RKO (cell line): ENCODE measurements around the gene CAP1.

Experiments used
- DNase-seq: peaks from one replicate; pipeline ENCODE4 v3.0.0-alpha.2; 2016; ENCODE audit warnings: low spot score

The CAP1 gene

DNA sequence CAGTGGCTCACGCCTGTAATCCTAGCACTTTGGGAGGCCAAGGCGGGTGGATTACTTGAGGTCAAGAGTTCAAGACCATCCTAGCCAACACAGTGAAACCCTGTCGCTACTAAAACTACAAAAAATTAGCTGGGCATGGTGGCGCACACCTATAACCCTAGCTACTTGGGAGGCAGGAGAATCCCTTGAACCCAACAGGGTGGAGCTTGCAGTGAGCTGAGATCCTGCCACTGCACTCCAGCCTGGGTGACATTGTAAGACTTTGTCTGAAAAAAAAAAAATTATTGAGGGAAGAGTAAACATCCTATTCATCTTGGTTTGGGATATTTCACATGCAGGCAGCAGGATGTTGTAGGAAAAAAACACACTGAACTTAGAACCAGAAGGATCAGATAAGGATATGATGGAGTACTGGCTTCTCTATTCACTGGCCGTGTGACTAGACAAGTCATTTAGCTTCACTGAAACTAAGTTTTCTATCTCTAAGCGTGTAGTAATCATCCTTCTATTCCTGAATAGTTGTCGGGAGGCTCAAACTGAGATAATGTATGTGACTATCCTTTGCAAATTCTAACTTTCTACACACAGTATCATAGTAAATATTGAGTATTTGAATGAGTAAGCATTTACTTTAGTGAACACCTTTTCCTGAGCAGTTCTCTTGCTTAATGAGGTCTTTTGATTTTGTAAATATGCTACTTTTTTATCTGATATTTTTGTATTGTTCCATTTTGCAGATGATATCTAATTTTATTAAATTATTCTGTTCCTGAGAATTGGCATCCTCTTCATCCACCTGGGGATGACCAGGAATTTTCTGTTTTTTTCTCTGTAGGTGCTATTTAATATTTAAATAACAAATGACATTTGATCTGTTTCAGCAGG is 18.2 kb downstream of the CAP1 start:
- no peak for DNase-seq

- DNase-seq = no peak
These were observed 18.9 kb downstream of the CAP1 start for GRCh38 chr1:40059338-40059959.

- no peak for DNase-seq
These were observed 19.6 kb downstream of the CAP1 start for GRCh38 chr1:40059960-40060750.

GRCh38 chr1:40064797-40065499 is 24.4 kb downstream of the CAP1 start:
- DNase-seq = no peak

DNA sequence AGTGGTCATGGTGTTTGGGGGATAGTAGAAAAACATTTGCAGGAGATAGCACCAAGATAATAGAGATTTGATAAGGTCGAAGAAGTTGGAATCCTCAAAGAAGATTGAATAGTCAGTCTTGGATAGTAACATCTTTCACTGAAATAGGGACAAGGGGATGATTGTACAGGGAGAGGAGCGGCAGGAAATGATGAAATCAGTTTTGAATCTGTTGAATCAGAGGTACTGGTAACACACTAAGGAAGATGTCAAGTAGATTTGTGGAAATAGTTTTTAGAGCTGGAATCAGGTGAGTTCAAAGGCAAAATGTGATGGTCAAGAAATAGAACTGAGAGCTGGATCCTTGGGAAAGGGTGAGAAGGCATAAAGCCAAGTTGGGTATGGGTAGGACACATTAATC is 26.5 kb downstream of the CAP1 start:
- DNase-seq = no peak

DNA sequence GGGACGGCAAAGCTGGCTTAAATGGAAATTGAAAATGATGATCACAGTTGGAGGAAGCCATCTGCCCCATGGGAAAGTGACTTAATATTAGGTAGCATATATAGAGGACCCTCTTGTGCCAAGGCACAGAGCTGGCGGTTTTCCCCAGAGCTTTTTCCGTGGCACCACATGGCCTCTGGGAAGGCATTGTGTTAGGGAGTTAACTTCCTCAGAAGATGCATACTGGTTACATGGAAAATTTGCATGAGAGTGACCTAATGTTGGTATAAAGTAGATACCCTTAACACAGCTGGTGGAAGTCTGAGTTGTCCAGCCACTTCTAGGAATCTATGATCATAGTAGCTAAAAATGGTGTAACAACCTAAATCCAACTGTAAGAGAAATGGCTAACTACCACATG is 27.3 kb downstream of the CAP1 start:
- DNase-seq = no peak

DNA sequence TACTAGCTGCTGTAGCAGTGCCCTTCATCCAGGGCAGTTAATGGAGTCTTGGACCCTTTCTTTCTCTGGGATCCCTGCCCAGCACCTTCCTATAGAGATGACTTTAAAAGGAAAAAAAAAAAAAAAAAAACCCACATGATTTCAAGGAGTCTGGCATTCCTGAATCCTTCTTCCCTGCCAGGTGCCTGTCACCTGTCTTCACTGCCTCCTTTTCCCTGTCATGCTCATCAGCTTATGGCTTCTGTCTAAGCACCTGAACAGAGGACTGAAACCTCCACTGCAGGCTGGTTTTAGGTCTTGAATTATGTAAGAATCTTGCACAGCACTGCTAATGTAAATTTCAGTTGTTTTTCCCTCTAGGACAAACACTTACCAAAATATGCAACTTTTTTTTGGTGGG is 31.6 kb downstream of the CAP1 start:
- DNase-seq = no peak

- DNase-seq = no peak
These were observed 32.5 kb downstream of the CAP1 start for GRCh38 chr1:40073062-40073461.

DNA sequence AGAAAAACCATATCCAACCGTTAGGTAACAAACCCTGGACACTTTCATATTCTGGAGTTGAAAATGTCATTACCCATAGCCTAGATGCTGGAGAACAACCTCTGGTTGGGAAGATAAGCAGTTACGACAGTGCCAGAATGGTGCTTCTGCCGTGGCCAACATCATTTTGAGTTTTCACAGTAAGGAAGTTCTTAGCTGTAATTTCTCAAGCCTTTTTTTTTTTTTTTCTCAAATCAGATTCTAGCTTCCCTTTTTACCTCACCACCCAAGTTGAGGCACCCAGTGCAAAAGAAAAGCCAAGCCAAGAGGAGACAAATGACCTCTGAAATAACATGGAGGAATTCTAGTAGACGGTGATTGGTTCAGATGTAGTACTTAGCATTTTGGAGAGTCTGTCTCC is 34.7 kb downstream of the CAP1 start:
- DNase-seq = no peak

DNA sequence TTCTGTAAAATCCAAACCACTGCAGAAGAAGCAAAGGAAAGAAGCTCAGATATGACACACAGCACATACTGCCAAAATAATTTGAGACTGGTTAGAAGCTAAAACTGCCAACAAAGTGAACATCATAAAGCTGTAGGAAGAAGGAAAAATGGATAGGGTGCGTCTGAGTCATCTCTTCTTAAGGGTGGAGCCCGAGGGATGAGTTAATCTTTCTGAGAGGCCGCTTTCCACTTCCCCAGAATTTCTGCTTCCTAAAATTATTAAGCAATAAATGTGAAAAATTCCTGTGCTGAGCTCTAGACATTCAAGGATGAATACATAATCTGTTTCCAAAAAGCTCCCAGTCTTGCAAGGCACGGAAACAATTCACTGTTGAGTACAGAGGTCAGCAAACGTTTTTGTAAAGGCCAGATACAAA is 36.4 kb downstream of the CAP1 start:
- DNase-seq = no peak

DNA sequence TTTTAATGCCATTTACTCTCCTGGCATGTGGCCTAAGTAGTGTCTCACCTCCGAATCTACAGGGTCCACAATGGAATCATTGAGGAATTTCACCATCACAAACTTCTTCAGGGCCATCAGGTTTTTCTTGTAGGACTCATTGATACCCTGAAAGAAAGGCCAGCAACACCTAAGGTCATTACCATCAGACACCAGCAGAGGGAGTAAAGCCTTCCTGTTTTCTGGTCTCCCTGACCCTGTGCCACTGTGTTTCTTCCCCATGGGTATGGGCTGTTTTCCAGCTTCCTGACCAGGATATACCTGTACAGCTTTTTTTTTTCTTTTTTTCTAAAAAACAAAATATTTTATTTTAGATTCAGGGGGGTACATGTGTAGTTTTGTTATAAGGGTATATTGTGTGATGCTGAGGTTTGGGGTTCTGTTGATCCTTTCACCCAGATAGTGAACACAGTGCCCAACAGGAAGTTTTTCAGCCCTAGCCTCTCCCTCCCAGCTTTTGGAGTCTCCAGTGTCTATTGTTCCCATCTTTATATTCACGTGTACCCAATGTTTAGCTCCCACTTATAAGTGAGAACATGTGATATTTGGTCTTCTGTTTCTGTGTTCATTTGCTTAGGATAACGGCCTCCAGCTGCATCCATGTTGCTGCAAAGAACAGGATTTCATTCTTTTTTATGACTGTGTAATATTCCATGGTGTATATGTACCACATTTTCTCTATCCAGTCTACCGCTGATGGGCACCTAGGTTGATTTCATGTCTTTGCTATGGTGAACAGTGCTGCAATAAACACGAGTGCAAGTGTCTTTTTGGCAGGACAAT is 38.2 kb downstream of the CAP1 start:
- peak; percentile 72 for DNase-seq

- no peak for DNase-seq
These were observed 39.4 kb downstream of the CAP1 start for GRCh38 chr1:40079774-40080400.

GRCh38 chr1:40081871-40082270 is 41.3 kb downstream of the CAP1 start:
- no peak for DNase-seq

DNA sequence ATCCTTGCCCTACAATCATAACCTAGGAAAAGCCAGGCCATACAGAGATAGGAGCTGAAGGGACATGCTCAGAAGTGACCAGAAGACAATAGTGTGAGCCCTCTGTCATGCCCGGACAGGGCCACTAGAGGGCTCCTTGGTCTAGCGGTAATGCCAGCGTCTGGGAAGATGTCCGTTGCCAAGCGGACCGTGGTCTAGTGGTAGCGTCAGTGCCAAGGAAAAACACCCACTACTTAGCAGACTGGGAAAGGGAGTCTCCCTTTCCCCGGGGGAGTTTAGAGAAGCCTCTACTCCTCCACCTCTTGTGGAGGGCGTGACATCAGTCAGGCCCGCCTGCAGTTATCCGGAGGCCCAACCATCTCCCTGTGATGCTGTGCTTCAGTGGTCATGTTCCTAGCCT is 44.2 kb downstream of the CAP1 start:
- DNase-seq = peak; percentile 54

DNA sequence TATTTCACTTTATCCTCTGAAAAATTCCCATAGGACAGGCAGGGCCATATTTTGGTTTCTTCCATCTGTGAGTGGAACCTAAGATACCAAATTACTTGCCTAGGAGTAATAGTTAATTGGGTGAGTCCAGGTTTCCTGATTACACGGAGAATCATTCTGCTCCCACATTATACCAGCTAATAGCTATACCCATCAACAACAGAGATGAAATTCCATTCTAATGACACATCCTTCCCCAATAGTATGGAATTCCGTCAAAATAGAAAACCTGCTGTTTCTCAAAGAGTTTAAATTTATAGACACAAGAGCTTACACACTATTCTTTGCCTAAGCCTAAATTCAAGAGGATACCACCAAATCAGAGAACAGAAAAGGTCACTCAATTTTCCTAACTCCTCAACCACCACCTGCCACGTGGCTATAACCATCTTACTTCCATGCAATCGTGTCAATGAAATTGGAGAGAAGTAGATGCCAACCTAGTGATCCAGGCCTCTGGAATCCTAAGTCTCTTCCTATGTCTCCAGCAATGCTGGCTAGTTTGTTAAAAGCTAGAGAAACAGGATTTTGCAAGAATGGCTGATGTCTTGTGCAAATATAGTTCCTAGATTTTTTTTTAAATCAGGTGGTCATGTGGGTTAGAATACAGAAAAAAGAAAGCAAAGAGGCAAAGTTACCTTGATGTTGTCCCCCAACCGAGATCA is 50.3 kb downstream of the CAP1 start:
- DNase-seq = no peak

GRCh38 chr1:40092241-40092640 is 51.7 kb downstream of the CAP1 start:
- no peak for DNase-seq

- DNase-seq = no peak
These were observed 52.4 kb downstream of the CAP1 start for GRCh38 chr1:40092706-40093639.

GRCh38 chr1:40094466-40095110 is 54.1 kb downstream of the CAP1 start:
- no peak for DNase-seq

GRCh38 chr1:40095806-40096205 is 55.3 kb downstream of the CAP1 start:
- DNase-seq = peak; percentile 43
